ENCODE data around the gene PALM.

The PALM gene

DNA sequence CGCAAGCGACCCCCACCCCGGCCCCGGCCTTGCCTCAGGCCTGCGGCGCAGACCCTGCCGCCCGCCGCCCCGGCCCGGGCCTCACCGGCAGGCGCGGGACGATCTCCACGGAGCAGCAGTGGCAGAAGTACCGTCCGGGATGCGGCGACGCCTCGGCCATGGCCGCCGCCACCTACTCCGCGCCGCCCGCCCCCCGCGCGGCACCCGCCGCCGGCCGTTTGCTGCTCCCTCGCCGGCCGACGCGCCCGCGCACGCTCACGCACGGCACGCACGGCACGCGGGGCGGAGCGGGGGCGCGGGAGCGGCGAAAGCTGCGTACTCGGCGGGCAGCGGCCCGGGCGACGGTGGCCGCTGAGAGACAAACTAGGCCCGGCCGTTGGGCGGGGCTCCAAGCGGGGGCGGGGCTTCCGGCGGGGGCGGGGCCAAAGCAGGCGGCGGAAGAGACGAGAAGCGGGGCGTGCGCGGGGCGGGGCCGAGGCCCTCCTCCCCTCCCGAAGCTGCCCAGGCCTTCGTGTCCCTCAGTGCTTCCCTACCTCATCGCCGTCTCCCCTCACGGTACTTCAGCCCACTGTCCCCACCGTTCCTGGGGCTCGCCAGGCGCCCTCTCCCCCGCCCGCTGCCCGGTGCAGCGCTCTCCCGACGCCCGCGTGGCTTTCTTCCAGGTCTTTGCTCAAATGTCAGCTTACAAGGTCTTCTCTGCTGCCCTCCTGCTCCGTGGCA, 45.6 kb upstream of the PALM start, which contains the start of gene RNF126:
Gene RNF126, minus strand, starts transcription at position 253 of the 720 bp plus-strand sequence. Its CDS starts 93 bp downstream, at position 160.
- TF ChIP-seq SIN3A (IDR thresholded peaks at IDR 0.05; ENCODE audit: borderline replicate concordance, insufficient read depth, low read length) (no peak), TAF1 (IDR thresholded peaks at IDR 0.05; ENCODE audit: borderline replicate concordance, insufficient read depth, low read length) (0 out of 2 replicates have a peak, but pooled peaks have one; percentile 57), POLR2AphosphoS5 (IDR thresholded peaks at IDR 0.05; ENCODE audit: low read depth, low read length) (0 out of 2 replicates have a peak, but pooled peaks have one; percentile 30), FOXP2 (optimal IDR thresholded peaks at IDR 0.05; ENCODE audit: borderline replicate concordance, extremely low read depth, extremely low read length, insufficient read depth) (peak; percentile 73)
- TF ChIP-seq, protein P1, sequence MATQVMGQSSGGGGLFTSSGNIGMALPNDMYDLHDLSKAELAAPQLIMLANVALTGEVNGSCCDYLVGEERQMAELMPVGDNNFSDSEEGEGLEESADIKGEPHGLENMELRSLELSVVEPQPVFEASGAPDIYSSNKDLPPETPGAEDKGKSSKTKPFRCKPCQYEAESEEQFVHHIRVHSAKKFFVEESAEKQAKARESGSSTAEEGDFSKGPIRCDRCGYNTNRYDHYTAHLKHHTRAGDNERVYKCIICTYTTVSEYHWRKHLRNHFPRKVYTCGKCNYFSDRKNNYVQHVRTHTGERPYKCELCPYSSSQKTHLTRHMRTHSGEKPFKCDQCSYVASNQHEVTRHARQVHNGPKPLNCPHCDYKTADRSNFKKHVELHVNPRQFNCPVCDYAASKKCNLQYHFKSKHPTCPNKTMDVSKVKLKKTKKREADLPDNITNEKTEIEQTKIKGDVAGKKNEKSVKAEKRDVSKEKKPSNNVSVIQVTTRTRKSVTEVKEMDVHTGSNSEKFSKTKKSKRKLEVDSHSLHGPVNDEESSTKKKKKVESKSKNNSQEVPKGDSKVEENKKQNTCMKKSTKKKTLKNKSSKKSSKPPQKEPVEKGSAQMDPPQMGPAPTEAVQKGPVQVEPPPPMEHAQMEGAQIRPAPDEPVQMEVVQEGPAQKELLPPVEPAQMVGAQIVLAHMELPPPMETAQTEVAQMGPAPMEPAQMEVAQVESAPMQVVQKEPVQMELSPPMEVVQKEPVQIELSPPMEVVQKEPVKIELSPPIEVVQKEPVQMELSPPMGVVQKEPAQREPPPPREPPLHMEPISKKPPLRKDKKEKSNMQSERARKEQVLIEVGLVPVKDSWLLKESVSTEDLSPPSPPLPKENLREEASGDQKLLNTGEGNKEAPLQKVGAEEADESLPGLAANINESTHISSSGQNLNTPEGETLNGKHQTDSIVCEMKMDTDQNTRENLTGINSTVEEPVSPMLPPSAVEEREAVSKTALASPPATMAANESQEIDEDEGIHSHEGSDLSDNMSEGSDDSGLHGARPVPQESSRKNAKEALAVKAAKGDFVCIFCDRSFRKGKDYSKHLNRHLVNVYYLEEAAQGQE (IDR thresholded peaks at IDR 0.05; ENCODE audit: insufficient read depth in 1 of 2, low read depth in 2 of 2, low read length in 2 of 2), result no peak

DNA sequence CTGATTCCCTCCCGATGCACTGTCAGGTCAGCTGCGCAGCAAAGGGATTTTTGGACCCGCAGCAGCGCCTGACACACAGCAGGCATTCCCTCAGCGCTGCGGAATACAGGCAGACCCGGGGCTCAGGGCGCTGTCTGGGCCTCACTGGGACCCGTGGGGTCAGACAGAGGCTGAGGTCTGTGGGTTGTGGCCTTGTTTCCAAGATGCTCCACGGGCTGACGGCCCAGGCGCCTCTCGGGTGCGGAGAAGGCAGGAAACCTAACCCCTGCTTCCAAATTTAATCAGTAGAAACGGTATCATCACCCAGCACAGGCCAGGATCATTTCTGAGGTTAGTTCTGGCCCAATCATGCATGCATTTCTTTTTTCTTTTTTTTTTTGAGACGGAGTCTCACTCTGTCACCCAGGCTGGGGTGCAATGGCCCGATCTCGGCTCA, 45.0 kb upstream of the PALM start:
- TF ChIP-seq FOXP2 (optimal IDR thresholded peaks at IDR 0.05; ENCODE audit: borderline replicate concordance, extremely low read depth, extremely low read length, insufficient read depth), result no peak
- TF ChIP-seq, protein P1 (IDR thresholded peaks at IDR 0.05; ENCODE audit: insufficient read depth in 1 of 2, low read depth in 2 of 2, low read length in 2 of 2), result no peak
- no peak for TF ChIP-seq SIN3A (IDR thresholded peaks at IDR 0.05; ENCODE audit: borderline replicate concordance, insufficient read depth, low read length)
- no peak for TF ChIP-seq POLR2AphosphoS5 (IDR thresholded peaks at IDR 0.05; ENCODE audit: low read depth, low read length)
- no peak for TF ChIP-seq TAF1 (IDR thresholded peaks at IDR 0.05; ENCODE audit: borderline replicate concordance, insufficient read depth, low read length)

DNA sequence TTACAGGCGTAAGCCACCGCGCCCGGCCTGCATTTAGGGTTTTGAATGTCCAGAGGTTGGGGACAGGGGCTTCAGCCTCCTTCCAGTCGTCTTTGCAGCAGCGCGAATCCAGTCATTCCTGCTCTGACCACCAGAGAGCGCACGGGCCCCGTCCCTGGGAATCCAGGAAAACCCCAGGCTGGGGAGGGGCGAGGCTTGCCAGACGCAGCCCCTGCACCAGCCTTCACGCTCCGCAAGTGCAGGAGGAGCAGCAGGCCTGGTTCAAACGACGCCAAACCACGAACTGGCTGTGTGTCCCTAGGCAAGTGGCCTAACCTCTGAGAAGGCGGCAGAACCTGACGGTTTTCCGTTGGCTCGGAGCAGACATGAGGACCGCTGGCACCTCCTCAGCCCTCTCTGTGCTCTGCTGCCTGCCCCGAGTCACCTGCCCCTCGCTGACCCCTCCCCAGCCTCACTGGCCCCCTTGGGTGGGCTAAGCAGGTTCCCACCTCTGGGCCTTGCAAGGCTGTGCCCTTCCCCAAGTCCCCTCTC, 43.8 kb upstream of the PALM start:
- TF ChIP-seq FOXP2 (optimal IDR thresholded peaks at IDR 0.05; ENCODE audit: borderline replicate concordance, extremely low read depth, extremely low read length, insufficient read depth), result peak; percentile 39
- no peak for TF ChIP-seq SIN3A (IDR thresholded peaks at IDR 0.05; ENCODE audit: borderline replicate concordance, insufficient read depth, low read length)

DNA sequence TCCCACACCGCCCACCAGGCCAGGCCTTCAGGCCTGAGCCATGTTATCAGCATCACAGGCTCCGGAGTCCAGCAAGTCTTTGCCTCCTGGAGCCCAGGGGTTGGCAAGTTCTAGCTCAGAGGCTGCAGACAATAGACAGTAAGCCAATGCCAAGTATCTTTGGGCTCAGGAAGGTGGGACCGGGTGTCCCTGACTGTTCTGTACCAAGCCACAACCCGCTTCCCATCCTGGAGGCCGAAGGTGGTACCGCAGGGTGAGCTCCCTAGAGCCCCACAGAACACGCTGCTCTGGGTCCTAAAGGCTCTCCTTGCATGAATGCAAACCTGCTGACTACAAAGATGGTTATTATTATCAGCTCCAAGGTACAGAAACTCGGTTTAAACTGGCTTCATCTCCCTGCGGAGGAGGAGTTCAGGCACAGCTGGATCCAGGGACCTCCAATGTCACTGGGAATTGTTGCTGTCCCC, 38.1 kb upstream of the PALM start:
- TF ChIP-seq TAF1 (IDR thresholded peaks at IDR 0.05; ENCODE audit: borderline replicate concordance, insufficient read depth, low read length) (no peak), FOXP2 (optimal IDR thresholded peaks at IDR 0.05; ENCODE audit: borderline replicate concordance, extremely low read depth, extremely low read length, insufficient read depth) (no peak), SIN3A (IDR thresholded peaks at IDR 0.05; ENCODE audit: borderline replicate concordance, insufficient read depth, low read length) (no peak), POLR2AphosphoS5 (IDR thresholded peaks at IDR 0.05; ENCODE audit: low read depth, low read length) (no peak)
- TF ChIP-seq, protein P1 (IDR thresholded peaks at IDR 0.05; ENCODE audit: insufficient read depth in 1 of 2, low read depth in 2 of 2, low read length in 2 of 2), result no peak

DNA sequence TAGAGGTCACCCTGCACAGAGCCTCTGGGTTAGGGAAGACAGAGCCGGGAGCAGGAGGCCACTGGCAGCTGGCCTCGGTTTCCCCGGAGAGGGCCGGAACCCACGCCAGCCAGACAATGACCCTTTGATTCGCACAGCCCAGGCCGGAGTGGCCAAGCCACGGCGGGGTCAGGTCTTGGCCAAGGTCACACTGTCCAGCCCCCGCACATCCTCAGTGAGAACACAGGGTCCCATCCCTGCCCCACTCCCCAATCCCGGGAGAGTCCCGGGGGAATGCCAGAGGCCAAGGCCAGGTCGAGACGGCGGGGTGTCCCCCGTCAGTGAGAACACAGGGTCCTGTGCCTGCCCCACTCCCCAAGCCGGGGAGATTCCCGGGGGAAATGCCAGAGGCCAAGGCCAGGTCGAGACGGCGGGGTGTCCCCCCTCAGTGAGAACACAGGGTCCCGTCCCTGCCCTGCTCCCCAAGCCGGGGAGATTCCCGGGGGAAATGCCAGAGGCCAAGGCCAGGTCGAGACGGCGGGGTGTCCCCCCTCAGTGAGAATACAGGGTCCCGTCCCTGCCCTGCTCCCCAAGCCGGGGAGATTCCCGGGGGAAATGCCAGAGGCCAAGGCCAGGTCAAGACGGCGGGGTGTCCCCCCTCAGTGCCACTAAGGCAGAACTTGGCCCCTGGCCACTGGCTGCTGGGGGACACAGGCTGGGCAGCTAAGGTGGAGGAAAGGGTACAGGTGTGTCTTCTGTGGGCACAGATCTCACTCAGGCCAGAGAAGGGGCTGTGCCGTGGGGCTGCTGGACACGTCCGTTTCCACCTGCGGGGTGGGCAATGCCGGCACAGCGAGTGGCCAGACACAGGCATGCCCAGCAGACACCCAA, 34.2 kb upstream of the PALM start:
- TF ChIP-seq TAF1 (IDR thresholded peaks at IDR 0.05; ENCODE audit: borderline replicate concordance, insufficient read depth, low read length) (no peak), POLR2AphosphoS5 (IDR thresholded peaks at IDR 0.05; ENCODE audit: low read depth, low read length) (no peak), FOXP2 (optimal IDR thresholded peaks at IDR 0.05; ENCODE audit: borderline replicate concordance, extremely low read depth, extremely low read length, insufficient read depth) (no peak), SIN3A (IDR thresholded peaks at IDR 0.05; ENCODE audit: borderline replicate concordance, insufficient read depth, low read length) (no peak)
- TF ChIP-seq, protein P1 (IDR thresholded peaks at IDR 0.05; ENCODE audit: insufficient read depth in 1 of 2, low read depth in 2 of 2, low read length in 2 of 2), result no peak

All from PFSK-1 (cell line).